H1 (cell line): ENCODE results near the gene ECE2. TPM values are rescaled to one million over a fixed set of nuclear protein-coding genes. Genes with fewer than 3 reads are reported as not detected.
A peak's percentile ranks its signal among the peaks of the same experiment; 100 is the strongest.

ENCODE experiments used
- CTCF ChIA-PET: fragments of 300-600 bp; sonication (Branson Sonifier 250); formaldehyde crosslinking; loops from one replicate; lab custom pipeline; 2021; ENCODE audit not compliant: partially characterized antibody; lab: Charles Lee
- POLR2A ChIA-PET: fragments of 300-600 bp; sonication (Branson Sonifier 250); formaldehyde crosslinking; loops from one replicate; lab custom pipeline; 2021; ENCODE audit warnings: inconsistent platforms; ENCODE audit not compliant: partially characterized antibody; lab: Charles Lee
- DNase-seq, 2 experiments: peaks; one replicate each; pipeline versions ENCODE4 v3.0.0 to v3.0.0-alpha.2; 2010 to 2022; ENCODE audit warnings: low spot score in 2 of 2, low read depth in 1 of 2, mixed read lengths in 1 of 2
- FAIRE-seq: peaks from 2 replicates; lab custom pipeline; 2011; peaks lifted over from hg19 to GRCh38; lab: Jason Lieb, UNC
- H2AFZ ChIP-seq: 2 replicates; pipeline ENCODE4 v1.8.1; 2012; ENCODE audit warnings: low read length, inconsistent platforms
- H2AK5ac ChIP-seq: 2 replicates; pipeline ENCODE4 v1.6.1; 2013; ENCODE audit warnings: low read depth, low read length
- H2BK120ac ChIP-seq: replicated peaks from 2 replicates; pipeline ENCODE3; 2013; ENCODE audit warnings: low read depth, low read length, inconsistent platforms
- H2BK12ac ChIP-seq: 2 replicates; pipeline ENCODE4 v1.6.1; 2013; ENCODE audit warnings: low read depth, low read length
- H2BK15ac ChIP-seq: 2 replicates; pipeline ENCODE4 v1.6.1; 2013; ENCODE audit warnings: low read length
- H2BK20ac ChIP-seq: 2 replicates; pipeline ENCODE4 v1.6.1; 2013; ENCODE audit warnings: low read length
- H2BK5ac ChIP-seq: 2 replicates; pipeline ENCODE4 v1.6.1; 2013; ENCODE audit warnings: low read depth, low read length
- H3K14ac ChIP-seq: 2 replicates; pipeline ENCODE4 v1.6.1; 2013; ENCODE audit warnings: inconsistent platforms; ENCODE audit not compliant: insufficient read length
- H3K18ac ChIP-seq: 2 replicates; pipeline ENCODE4 v1.6.1; 2013; ENCODE audit warnings: low read length; ENCODE audit errors: extremely low read depth
- H3K23ac ChIP-seq: 2 replicates; pipeline ENCODE4 v1.6.1; 2013; ENCODE audit warnings: inconsistent platforms; ENCODE audit not compliant: insufficient read length
- H3K23me2 ChIP-seq: 2 replicates; pipeline ENCODE4 v1.6.1; 2013; ENCODE audit warnings: low read depth, low read length
- H3K27ac ChIP-seq: 2 replicates; pipeline ENCODE4 v1.6.1; 2011; ENCODE audit warnings: low read depth, low read length, inconsistent platforms
- H3K27me3 ChIP-seq, 4 experiments: replicated peaks in 1 of 4; 1 replicate in 1 of 4; 2 replicates in 3 of 4; pipeline versions ENCODE4 v1.6.1 to v1.8.1; 2011 to 2013; ENCODE audit warnings: low read length in 3 of 4, mild to moderate bottlenecking in 3 of 4, inconsistent platforms in 2 of 4, mixed read lengths in 2 of 4, moderate library complexity in 1 of 4; ENCODE audit not compliant: control insufficient read depth in 3 of 4, insufficient read depth in 3 of 4; ENCODE audit errors: extremely low read depth in 1 of 4
- H3K36me3 ChIP-seq, 4 experiments: 2 replicates each; pipeline versions ENCODE4 v1.6.1 to v1.8.1; 2011 to 2013; ENCODE audit warnings: mild to moderate bottlenecking in 4 of 4, low read length in 3 of 4, moderate library complexity in 2 of 4, control low read depth in 1 of 4, inconsistent platforms in 1 of 4; ENCODE audit not compliant: insufficient read depth in 4 of 4, control insufficient read depth in 2 of 4
- H3K4ac ChIP-seq: replicated peaks from 2 replicates; pipeline ENCODE3; 2013; ENCODE audit warnings: low read length, low read depth, mixed read lengths, inconsistent platforms; ENCODE audit not compliant: insufficient read length
- H3K4me1 ChIP-seq, 4 experiments: replicated peaks in 1 of 4; 1 replicate in 1 of 4; 2 replicates in 3 of 4; pipeline versions ENCODE4 v1.6.1 to v1.8.1; 2011 to 2013; ENCODE audit warnings: low read length in 3 of 4, inconsistent platforms in 2 of 4, mixed read lengths in 1 of 4; ENCODE audit not compliant: insufficient read depth in 4 of 4, control insufficient read depth in 3 of 4
- H3K4me2 ChIP-seq, 2 experiments: 2 replicates each; pipeline versions ENCODE4 v1.6.1 to v1.8.1; 2011 to 2013; ENCODE audit warnings: low read depth in 2 of 2, low read length in 2 of 2, control low read depth in 1 of 2, inconsistent platforms in 1 of 2, mild to moderate bottlenecking in 1 of 2; ENCODE audit not compliant: insufficient read depth in 1 of 2
- H3K4me3 ChIP-seq, 4 experiments: fragments of 200-600, 300-600 bp in 1 of 4; sonication (generic), shearing (Covaris generic), sonication (Bioruptor Twin) in 1 of 4; 2 replicates each; pipeline versions ENCODE4 v1.5.1 to v1.8.1; 2011 to 2016; ENCODE audit warnings: low read length in 4 of 4, low read depth in 3 of 4, control low read depth in 2 of 4, inconsistent platforms in 2 of 4, mild to moderate bottlenecking in 2 of 4, mixed read lengths in 1 of 4, moderate library complexity in 1 of 4; ENCODE audit not compliant: insufficient read depth in 2 of 4; ENCODE audit errors: extremely low read depth in 1 of 4
- H3K56ac ChIP-seq: replicated peaks from 2 replicates; pipeline ENCODE3; 2013; ENCODE audit warnings: low read depth, mild to moderate bottlenecking, mixed read lengths, low read length, inconsistent platforms; ENCODE audit not compliant: insufficient read length
- H3K79me1 ChIP-seq: 2 replicates; pipeline ENCODE4 v1.6.1; 2013; ENCODE audit warnings: low read depth, low read length, control low read depth
- H3K79me2 ChIP-seq, 2 experiments: 2 replicates each; pipeline versions ENCODE4 v1.6.1 to v1.8.1; 2012 to 2013; ENCODE audit warnings: low read length in 2 of 2, mild to moderate bottlenecking in 2 of 2, inconsistent platforms in 1 of 2; ENCODE audit not compliant: insufficient read depth in 2 of 2, control insufficient read depth in 1 of 2
- H3K9ac ChIP-seq, 4 experiments: replicated peaks in 1 of 4; 1 replicate in 1 of 4; 2 replicates in 3 of 4; pipeline versions ENCODE4 v1.6.1 to v1.8.1; 2011 to 2013; ENCODE audit warnings: low read depth in 3 of 4, low read length in 3 of 4, control low read depth in 2 of 4, mild to moderate bottlenecking in 2 of 4, moderate library complexity in 2 of 4, inconsistent platforms in 1 of 4; ENCODE audit errors: extremely low read depth in 1 of 4
- H3K9me3 ChIP-seq, 2 experiments: 2 replicates each; pipeline versions ENCODE4 v1.6.1 to v1.8.1; 2012 to 2013; ENCODE audit warnings: mild to moderate bottlenecking in 2 of 2, moderate library complexity in 2 of 2, control low read depth in 1 of 2, inconsistent platforms in 1 of 2, low read depth in 1 of 2, low read length in 1 of 2, mixed read lengths in 1 of 2; ENCODE audit not compliant: insufficient read depth in 2 of 2
- H4K20me1 ChIP-seq, 2 experiments: replicated peaks in 1 of 2; 2 replicates each; pipeline versions ENCODE3 to v1.8.1; 2011 to 2013; ENCODE audit warnings: inconsistent platforms in 2 of 2, low read length in 2 of 2, mild to moderate bottlenecking in 1 of 2; ENCODE audit not compliant: insufficient read depth in 2 of 2, control insufficient read depth in 1 of 2
- H4K5ac ChIP-seq: 2 replicates; pipeline ENCODE4 v1.6.1; 2013; ENCODE audit warnings: low read length, low read depth, mixed read lengths, inconsistent platforms; ENCODE audit not compliant: insufficient read length
- H4K8ac ChIP-seq: 2 replicates; pipeline ENCODE4 v1.8.0; 2013; ENCODE audit warnings: mild to moderate bottlenecking, moderate library complexity, low read length, inconsistent platforms; ENCODE audit not compliant: insufficient read depth; ENCODE audit errors: extremely low read depth
- H4K91ac ChIP-seq: replicated peaks from 2 replicates; pipeline ENCODE3; 2013; ENCODE audit warnings: low read length, mixed read lengths, inconsistent platforms; ENCODE audit not compliant: insufficient read length
- BACH1 ChIP-seq: IDR thresholded peaks from 2 replicates; pipeline ENCODE4 v1.6.1; 2012; ENCODE audit warnings: low read length, improper control_type of control experiment
- CEBPB ChIP-seq: IDR thresholded peaks from 2 replicates; pipeline ENCODE4 v1.6.1; 2012; ENCODE audit warnings: low read depth, low read length
- HDAC2 ChIP-seq, 2 experiments: fragments of 300-600 bp in 1 of 2; sonication (generic) in 1 of 2; IDR thresholded peaks; 2 replicates each; pipeline ENCODE4 v1.6.1; 2011 to 2012; ENCODE audit warnings: low read depth in 2 of 2, low read length in 2 of 2, mild to moderate bottlenecking in 2 of 2, moderate library complexity in 2 of 2, borderline replicate concordance in 1 of 2, inconsistent platforms in 1 of 2
- JUN ChIP-seq: IDR thresholded peaks from 2 replicates; pipeline ENCODE4 v1.6.1; 2011; ENCODE audit warnings: low read depth, mild to moderate bottlenecking, improper control_type of control experiment, low read length
- JUND ChIP-seq: IDR thresholded peaks from 2 replicates; pipeline ENCODE4 v1.6.1; 2011; ENCODE audit warnings: mild to moderate bottlenecking, improper control_type of control experiment, low read length
- POLR2A ChIP-seq, 2 experiments: IDR thresholded peaks; 1 replicate in 1 of 2; 2 replicates in 1 of 2; pipeline ENCODE4 v1.6.1; 2011; ENCODE audit warnings: low read depth in 2 of 2, low read length in 2 of 2, mild to moderate bottlenecking in 2 of 2; ENCODE audit errors: control extremely low read depth in 1 of 2
- POU5F1 ChIP-seq: IDR thresholded peaks from 2 replicates; pipeline ENCODE4 v1.6.1; 2011; ENCODE audit warnings: low read depth, mild to moderate bottlenecking, low read length, moderate library complexity
- RBBP5 ChIP-seq: IDR thresholded peaks from 2 replicates; pipeline ENCODE4 v1.7.1; 2012; ENCODE audit warnings: low read depth, mild to moderate bottlenecking, inconsistent platforms, low read length, moderate library complexity, borderline replicate concordance
- RXRA ChIP-seq: IDR thresholded peaks from 2 replicates; pipeline ENCODE4 v1.6.1; 2011; ENCODE audit warnings: low read depth, mild to moderate bottlenecking, low read length, moderate library complexity; ENCODE audit not compliant: insufficient read depth
- SP1 ChIP-seq: IDR thresholded peaks from 2 replicates; pipeline ENCODE4 v1.6.1; 2011; ENCODE audit warnings: low read depth, low read length
- WGBS, 2 experiments: shearing (Covaris generic) in 1 of 2; methylation state at CpG; one replicate each; pipeline versions ENCODE4 v1.1.6 to v1.1.7; 2013 to 2015; ENCODE audit warnings: low lambda C conversion rate in 2 of 2, mixed read lengths in 2 of 2, inconsistent platforms in 1 of 2, low coverage in 1 of 2, missing lambda C conversion rate in 1 of 2; ENCODE audit not compliant: insufficient replicate concordance in 2 of 2, insufficient coverage in 1 of 2, insufficient read length in 1 of 2; ENCODE audit errors: extremely low coverage in 1 of 2, missing lambda C conversion rate in 1 of 2; 5-methylcytosine and 5-hydroxymethylcytosine counted together
- polyA plus RNA-seq, 7 experiments: library from polyadenylated mRNA; depleted of rRNA in 3 of 7; stranded (reverse) in 5 of 7; unstranded in 2 of 7; fragments of >200 nt in 5 of 7; fragments of 200-250 nt in 2 of 7; gene quantifications; 1 replicate in 5 of 7; 2 replicates in 1 of 7; 4 replicates in 1 of 7; pipeline versions ENCODE4 v1.2.1 to v1.2.3, GENCODE V29; 2011 to 2013; ENCODE audit warnings: missing spikeins in 2 of 7, mixed read lengths in 2 of 7
- total RNA-seq: library from RNA; stranded (reverse); fragmentation: NEBNext Ultra II Directional; extraction: Animal tissue kit (Norgen Biotek cat#: 25700); gene quantifications from 2 replicates; pipeline ENCODE4 v1.2.1, GENCODE V29; 2021

The ECE2 gene
- total and polyA plus RNA-seq, 2 of the 8 experiments (the other 6 are each of a cell fraction or from before 2014, with no cell fraction given) = 0.44 to 0.86 TPM

DNA sequence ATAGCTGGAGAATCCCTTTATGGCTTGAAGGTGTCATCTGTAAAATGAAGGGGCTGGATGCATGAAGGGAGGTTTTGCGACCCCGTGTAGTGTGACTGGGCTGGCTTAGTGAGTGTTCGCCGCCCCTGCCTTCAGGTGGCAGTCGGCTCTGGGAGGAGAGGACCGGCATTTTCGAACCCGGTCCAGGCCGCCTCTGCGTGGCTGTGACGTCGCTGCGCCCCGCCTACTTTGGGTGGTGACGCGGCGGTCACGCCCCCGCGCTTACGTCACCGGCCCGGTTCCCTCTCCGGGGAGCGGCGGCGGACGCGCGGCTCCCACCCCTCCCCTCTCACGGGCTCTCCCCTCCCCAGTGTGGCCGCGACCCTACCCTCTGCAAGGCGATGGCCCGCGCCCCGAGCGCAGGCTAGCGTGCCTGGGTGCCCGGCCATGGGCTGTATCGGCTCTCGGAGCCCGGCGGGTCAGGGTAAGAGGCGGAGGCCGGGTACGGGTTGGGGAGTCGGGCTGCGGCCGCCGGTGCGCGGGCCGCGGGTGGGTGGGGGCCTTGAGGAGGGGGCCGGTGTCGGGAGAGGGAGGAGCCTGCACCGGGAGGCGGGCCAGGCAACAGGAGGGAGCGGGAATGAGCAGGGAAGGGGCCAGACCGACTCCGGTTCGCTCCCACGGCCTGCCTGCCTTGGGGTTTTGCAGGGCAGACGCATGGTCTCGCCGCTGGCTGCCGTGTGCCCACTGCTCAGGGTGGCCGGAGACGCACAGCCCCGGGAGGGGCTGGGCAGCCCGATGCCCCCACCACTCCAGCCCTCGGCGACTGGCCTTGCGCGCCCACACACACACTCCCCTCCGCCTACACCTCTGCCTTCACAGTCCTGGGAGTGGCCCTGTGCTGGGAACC is 60.1 kb downstream of the ECE2 start:
- H2AFZ ChIP-seq = no peak overlapping the region
- FAIRE-seq (no peak), DNase-seq (peak; percentile 64 to 99)
- H3K4ac ChIP-seq = no peak overlapping the region
- H3K27ac ChIP-seq = peak overlapping the region; percentile 82
- peak overlapping the region; percentile 25; the same call in 1 of the 2 replicates for H2BK15ac ChIP-seq
- no peak overlapping the region for H2AK5ac ChIP-seq
- H3K79me2 ChIP-seq = peaks cover 0 to 2% of the 10 kb centered on the region in 2 experiments; a peak in 1 of 4 replicates
- CTCF ChIA-PET = interaction anchor here (0.9 to 3.6 kb wide), 5 partner anchors 10 to 108 kb away, joined by 3 to 16 read pairs (median 11); no protein-coding TSS in a partner anchor
- H3K56ac ChIP-seq = peak overlapping the region; percentile 35
- H3K4me1 ChIP-seq = peaks cover 5 to 27% (median 18%) of the 10 kb centered on the region in 4 experiments
- H4K91ac ChIP-seq = peak overlapping the region; percentile 46
- no peak overlapping the region for H2BK20ac ChIP-seq
- peaks cover 14% of the 10 kb centered on the region for H3K23me2 ChIP-seq
- no peaks in the 10 kb centered on the region for H3K27me3 ChIP-seq
- WGBS, 2 experiments = 2% methylated on average over 46 of the region's 77 CpGs; no CpG with 5 or more reads in 1 of the 2 experiments
- no peak overlapping the region for H2BK120ac ChIP-seq
- H3K9me3 ChIP-seq = no peaks in the 10 kb centered on the region
- peak overlapping the region; percentile 88 for H4K5ac ChIP-seq
- H3K14ac ChIP-seq = no peak overlapping the region
- peak overlapping the region; percentile 76 to 83 (median 80) for H3K4me3 ChIP-seq
- H3K79me1 ChIP-seq = peaks cover 11% of the 10 kb centered on the region
- H3K4me2 ChIP-seq = peak overlapping the region; percentile 91 to 98
- H2BK12ac ChIP-seq = no peak overlapping the region
- POLR2A ChIA-PET = interaction anchor here (0.7 to 3.6 kb wide), 20 partner anchors 9 to 205 kb away, joined by 3 to 30 read pairs (median 4); partner anchors contain the start of gene EIF4G1
- peaks cover 29 to 41% (median 39%) of the 10 kb centered on the region in 4 experiments for H3K36me3 ChIP-seq
- no peak overlapping the region for H3K23ac ChIP-seq
- peak overlapping the region; percentile 54; the same call in 1 of the 2 replicates for H2BK5ac ChIP-seq
- H4K20me1 ChIP-seq = peaks cover 20 to 38% of the 10 kb centered on the region in 2 experiments
- peak overlapping the region; percentile 66 to 87 (median 80) for H3K9ac ChIP-seq
- H3K18ac ChIP-seq = peak overlapping the region; percentile 83
- H4K8ac ChIP-seq = peak overlapping the region; percentile 96; the same call in 1 of the 2 replicates
- no peak for TF ChIP-seq POU5F1
- no peak; a peak in 1 of 4 replicates for TF ChIP-seq HDAC2 (IDR thresholded peaks at IDR 0.05; ENCODE audit: borderline replicate concordance in 1 of 2, low read depth in 2 of 2, low read length in 2 of 2)
- peak; percentile 50; the same call in 1 of the 2 replicates for TF ChIP-seq SP1
- no peak for TF ChIP-seq BACH1
- TF ChIP-seq POLR2A (IDR thresholded peaks at IDR 0.05; ENCODE audit: control extremely low read depth in 1 of 2, low read depth in 2 of 2, low read length in 2 of 2) = peak in 1 of 2 experiments; percentile 84; a peak in 2 of 3 replicates
- TF ChIP-seq CEBPB = peak; percentile 44; the same call in 1 of the 2 replicates
- TF ChIP-seq JUN = peak; percentile 46; the same call in 1 of the 2 replicates
- peak; percentile 68 for TF ChIP-seq JUND
- TF ChIP-seq RBBP5 = peak; percentile 47; the same call in 1 of the 2 replicates
- TF ChIP-seq RXRA = no peak
